Hepatocyte (in vitro differentiated cells): Measurements from ENCODE around the gene PROM2. TPM values are rescaled to one million over a fixed set of nuclear protein-coding genes. Genes with fewer than 3 reads are reported as not detected.

Experiments used
- DNase-seq: peaks from one replicate; pipeline ENCODE4 v3.0.0-alpha.2; 2016; ENCODE audit warnings: low spot score
- H2AFZ ChIP-seq: fragments of 200-600 bp; sonication (generic); 2 replicates; pipeline ENCODE4 v1.6.0; 2016; ENCODE audit warnings: antibody characterized with exemption, mild to moderate bottlenecking
- H3K27ac ChIP-seq: fragments of 200-600 bp; sonication (generic); 2 replicates; pipeline ENCODE4 v1.5.1; 2016; ENCODE audit warnings: mild to moderate bottlenecking
- H3K27me3 ChIP-seq: fragments of 200-600 bp; sonication (generic); 2 replicates; pipeline ENCODE4 v1.6.1; 2016
- H3K36me3 ChIP-seq: fragments of 200-600 bp; sonication (generic); replicated peaks from 2 replicates; pipeline ENCODE4 v1.5.1; 2016; ENCODE audit warnings: low read depth; ENCODE audit not compliant: insufficient read depth
- H3K4me1 ChIP-seq: fragments of 200-600 bp; sonication (generic); 2 replicates; pipeline ENCODE4 v1.5.1; 2016; ENCODE audit warnings: mild to moderate bottlenecking, moderate library complexity; ENCODE audit not compliant: insufficient read depth
- H3K4me2 ChIP-seq: fragments of 200-600 bp; sonication (generic); 2 replicates; pipeline ENCODE4 v1.6.0; 2016
- H3K4me3 ChIP-seq: fragments of 200-600 bp; sonication (generic); 2 replicates; pipeline ENCODE4 v1.5.1; 2016; ENCODE audit warnings: mild to moderate bottlenecking
- H3K79me2 ChIP-seq: fragments of 200-600 bp; sonication (generic); 2 replicates; pipeline ENCODE4 v1.6.0; 2017; ENCODE audit warnings: mild to moderate bottlenecking
- H3K9me2 ChIP-seq: fragments of 200-600 bp; sonication (generic); replicated peaks from 2 replicates; pipeline ENCODE4 v1.6.0; 2017; ENCODE audit warnings: mild to moderate bottlenecking; ENCODE audit not compliant: insufficient read depth
- H3K9me3 ChIP-seq: fragments of 200-600 bp; sonication (generic); 2 replicates; pipeline ENCODE4 v1.5.1; 2016; ENCODE audit warnings: low read depth, mild to moderate bottlenecking
- H4K20me1 ChIP-seq: fragments of 200-600 bp; sonication (generic); 2 replicates; pipeline ENCODE4 v1.6.0; 2016; ENCODE audit warnings: mild to moderate bottlenecking; ENCODE audit not compliant: insufficient read depth, poor library complexity, severe bottlenecking
- EZH2 ChIP-seq: fragments of 200-600 bp; sonication (generic); IDR thresholded peaks from 2 replicates; pipeline ENCODE4 v1.6.1; 2016; ENCODE audit warnings: antibody characterized with exemption, mild to moderate bottlenecking, borderline replicate concordance
- EZH2phosphoT487 ChIP-seq: fragments of 200-600 bp; sonication (generic); IDR thresholded peaks from one replicate; pipeline ENCODE4 v1.6.1; 2018; ENCODE audit warnings: antibody characterized with exemption, mild to moderate bottlenecking, low read depth, moderate library complexity; ENCODE audit not compliant: unreplicated experiment, severe bottlenecking
- WGBS: methylation state at CpG from one replicate; pipeline ENCODE4 v1.1.6; 2016; ENCODE audit warnings: low lambda C conversion rate; ENCODE audit errors: missing lambda C conversion rate; 5-methylcytosine and 5-hydroxymethylcytosine counted together
- polyA plus RNA-seq: library from polyadenylated mRNA; unstranded; fragments of >200 nt; fragmentation: Nextera tagmentation; extraction: Ambion mirVana; gene quantifications from 2 replicates; pipeline ENCODE4 v1.2.1, GENCODE V29; 2016
- total RNA-seq: library from RNA; depleted of rRNA; stranded (reverse); fragments of >200 nt; gene quantifications from 2 replicates; pipeline ENCODE4 v1.2.3, GENCODE V29; 2014
- TF ChIP-seq, protein P1 (sequence below): fragments of 200-600 bp; sonication (generic); IDR thresholded peaks from 2 replicates; pipeline ENCODE4 v1.5.1; 2016; ENCODE audit warnings: antibody characterized with exemption, mild to moderate bottlenecking; ENCODE audit not compliant: poor library complexity

Gene PROM2
- total and polyA plus RNA-seq, 2 experiments from 2014 or later: 2.6 to 2.8 TPM

DNA sequence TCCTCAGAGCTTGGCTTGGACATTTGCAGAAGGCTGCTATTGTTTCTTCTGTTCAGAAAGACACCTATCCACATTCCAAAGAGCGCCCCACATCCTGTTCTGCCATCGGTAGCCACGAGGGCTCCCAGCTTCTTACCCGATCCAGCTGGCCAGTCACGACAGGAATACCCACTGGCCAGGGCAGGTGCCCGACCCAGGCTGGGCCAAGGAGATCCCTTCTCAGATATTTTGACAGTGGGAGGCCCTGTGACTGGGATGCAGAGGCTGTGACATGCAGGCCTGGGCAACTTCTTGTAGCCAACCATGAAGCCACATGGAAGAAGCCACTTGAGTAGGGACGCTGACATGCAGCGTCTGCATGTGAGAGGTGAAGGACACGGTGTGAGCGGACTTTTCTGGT, 57.4 kb downstream of the PROM2 start:
- WGBS: 92% methylated on average over 10 of the region's 10 CpGs
- Histone ChIP-seq H3K4me2 (no peak overlapping the region), H3K27me3 (no peaks in the 10 kb centered on the region), H3K4me3 (no peak overlapping the region), H3K9me3 (no peaks in the 10 kb centered on the region), H3K4me1 (no peaks in the 10 kb centered on the region), H4K20me1 (no peaks in the 10 kb centered on the region), H3K36me3 (no peaks in the 10 kb centered on the region), H2AFZ (no peak overlapping the region), H3K79me2 (no peaks in the 10 kb centered on the region), H3K9me2 (no peaks in the 10 kb centered on the region), H3K27ac (no peak overlapping the region)
- no peak for DNase-seq
- TF ChIP-seq EZH2 (no peak), EZH2phosphoT487 (no peak)
- TF ChIP-seq, protein P1, sequence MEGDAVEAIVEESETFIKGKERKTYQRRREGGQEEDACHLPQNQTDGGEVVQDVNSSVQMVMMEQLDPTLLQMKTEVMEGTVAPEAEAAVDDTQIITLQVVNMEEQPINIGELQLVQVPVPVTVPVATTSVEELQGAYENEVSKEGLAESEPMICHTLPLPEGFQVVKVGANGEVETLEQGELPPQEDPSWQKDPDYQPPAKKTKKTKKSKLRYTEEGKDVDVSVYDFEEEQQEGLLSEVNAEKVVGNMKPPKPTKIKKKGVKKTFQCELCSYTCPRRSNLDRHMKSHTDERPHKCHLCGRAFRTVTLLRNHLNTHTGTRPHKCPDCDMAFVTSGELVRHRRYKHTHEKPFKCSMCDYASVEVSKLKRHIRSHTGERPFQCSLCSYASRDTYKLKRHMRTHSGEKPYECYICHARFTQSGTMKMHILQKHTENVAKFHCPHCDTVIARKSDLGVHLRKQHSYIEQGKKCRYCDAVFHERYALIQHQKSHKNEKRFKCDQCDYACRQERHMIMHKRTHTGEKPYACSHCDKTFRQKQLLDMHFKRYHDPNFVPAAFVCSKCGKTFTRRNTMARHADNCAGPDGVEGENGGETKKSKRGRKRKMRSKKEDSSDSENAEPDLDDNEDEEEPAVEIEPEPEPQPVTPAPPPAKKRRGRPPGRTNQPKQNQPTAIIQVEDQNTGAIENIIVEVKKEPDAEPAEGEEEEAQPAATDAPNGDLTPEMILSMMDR: no peak

GRCh38 chr2:95332036-95332435, 57.8 kb downstream of the PROM2 start:
- no peak overlapping the region for H3K4me2 ChIP-seq
- H3K27me3 ChIP-seq: no peaks in the 10 kb centered on the region
- no peaks in the 10 kb centered on the region for H3K79me2 ChIP-seq
- no peaks in the 10 kb centered on the region for H3K9me3 ChIP-seq
- no peak for DNase-seq
- H3K4me3 ChIP-seq: no peak overlapping the region
- no peaks in the 10 kb centered on the region for H3K9me2 ChIP-seq
- no peak for TF ChIP-seq EZH2phosphoT487
- TF ChIP-seq EZH2: no peak
- TF ChIP-seq, protein P1: no peak
- no peaks in the 10 kb centered on the region for H4K20me1 ChIP-seq
- H2AFZ ChIP-seq: no peak overlapping the region
- no peaks in the 10 kb centered on the region for H3K36me3 ChIP-seq
- H3K27ac ChIP-seq: no peak overlapping the region
- 95% methylated on average over 8 of the region's 8 CpGs for WGBS
- no peaks in the 10 kb centered on the region for H3K4me1 ChIP-seq

- Histone ChIP-seq H3K79me2 (no peaks in the 10 kb centered on the region), H3K27me3 (no peaks in the 10 kb centered on the region), H3K4me3 (no peak overlapping the region), H3K9me3 (no peaks in the 10 kb centered on the region), H3K36me3 (no peaks in the 10 kb centered on the region), H3K27ac (peak overlapping the region; percentile 24), H3K4me2 (no peak overlapping the region), H3K4me1 (no peaks in the 10 kb centered on the region), H4K20me1 (no peaks in the 10 kb centered on the region), H3K9me2 (no peaks in the 10 kb centered on the region), H2AFZ (no peak overlapping the region)
- DNase-seq: no peak
- 86% methylated on average over 7 of the region's 7 CpGs for WGBS
- no peak for TF ChIP-seq EZH2phosphoT487
- no peak for TF ChIP-seq EZH2
- TF ChIP-seq, protein P1: no peak
Observed at GRCh38 chr2:95333056-95333455, 58.8 kb downstream of the PROM2 start.

- no peaks in the 10 kb centered on the region for H3K79me2 ChIP-seq
Observed at GRCh38 chr2:95333888-95334338, 59.7 kb downstream of the PROM2 start.

More at GRCh38 chr2:95333888-95334338, 59.7 kb downstream of the PROM2 start:
- no peaks in the 10 kb centered on the region for H3K4me1 ChIP-seq
- TF ChIP-seq EZH2: no peak
- TF ChIP-seq, protein P1: no peak
- TF ChIP-seq EZH2phosphoT487: no peak
- 48% methylated on average over 11 of the region's 11 CpGs for WGBS
- H3K27me3 ChIP-seq: no peaks in the 10 kb centered on the region
- H3K36me3 ChIP-seq: no peaks in the 10 kb centered on the region
- H3K4me3 ChIP-seq: no peak overlapping the region
- H3K9me2 ChIP-seq: no peaks in the 10 kb centered on the region
- peak overlapping the region; percentile 24 for H3K27ac ChIP-seq
- no peaks in the 10 kb centered on the region for H3K9me3 ChIP-seq
- peak; percentile 60 for DNase-seq
- H3K4me2 ChIP-seq: no peak overlapping the region
- no peaks in the 10 kb centered on the region for H4K20me1 ChIP-seq
- no peak overlapping the region for H2AFZ ChIP-seq
